ENCODE measurements around the gene TCP11L2.

DNA sequence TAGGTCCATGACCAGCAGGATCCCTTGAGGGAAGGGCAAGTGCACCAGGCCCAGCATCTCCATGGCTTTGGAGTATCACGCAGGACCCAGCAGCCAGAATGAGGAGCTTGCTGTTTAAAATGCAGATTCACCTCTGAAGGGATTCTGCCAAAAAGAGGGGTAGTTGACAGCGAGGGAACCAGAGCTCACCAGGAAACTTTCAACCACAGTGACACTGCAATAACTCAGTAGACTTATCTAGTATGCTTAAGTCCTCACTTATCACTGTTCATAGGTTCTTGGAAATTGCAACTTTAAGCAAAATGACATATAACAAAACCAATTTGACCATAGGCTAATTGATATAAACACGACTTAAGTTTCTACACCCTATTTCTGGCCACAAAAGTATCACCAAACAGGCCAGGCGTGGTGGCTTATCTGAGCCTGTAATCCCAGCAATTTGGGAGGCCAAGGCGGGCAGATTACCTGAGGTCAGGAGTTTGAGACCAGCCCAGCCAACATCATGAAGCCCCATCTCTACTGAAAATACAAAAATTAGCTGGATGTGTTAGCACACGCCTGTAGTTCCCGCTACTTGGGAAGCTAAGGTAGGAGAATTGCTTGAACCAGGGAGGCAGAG, 33.3 kb upstream of the TCP11L2 start:
- TF ChIP-seq POLR2A (IDR thresholded peaks at IDR 0.05; ENCODE audit: low read length) (no peak), GATA1 (IDR thresholded peaks at IDR 0.05; ENCODE audit: low read depth, low read length) (no peak)
